ENCODE data around the gene CPB2.

- TF ChIP-seq CTCF (IDR thresholded peaks at IDR 0.05 in 4 of 5, conservative IDR thresholded peaks at IDR 0.05 in 1 of 5) (no peak), POLR2A (IDR thresholded peaks at IDR 0.05) (no peak)
Observed at GRCh38 chr13:46137627-46138317, 32.9 kb upstream of the CPB2 start.
